Keratinocyte (primary cell): ENCODE results near the gene NUMBL.

Experiments
- EZH2 ChIP-seq: IDR thresholded peaks from one replicate; pipeline ENCODE4 v1.6.1; 2012; ENCODE audit warnings: inconsistent platforms, mild to moderate bottlenecking, low read length, moderate library complexity
- TF ChIP-seq, protein P1 (sequence below), 3 experiments: IDR thresholded peaks in 1 of 3; conservative IDR thresholded peaks in 1 of 3; optimal IDR thresholded peaks in 1 of 3; 2 replicates in 2 of 3; 3 replicates in 1 of 3; pipeline versions ENCODE3 to v1.5.1; 2011; ENCODE audit warnings: low read length in 3 of 3, mild to moderate bottlenecking in 3 of 3, moderate library complexity in 2 of 3, control low read depth in 1 of 3, inconsistent platforms in 1 of 3; ENCODE audit not compliant: insufficient read depth in 2 of 3; ENCODE audit errors: extremely low read depth in 1 of 3

DNA sequence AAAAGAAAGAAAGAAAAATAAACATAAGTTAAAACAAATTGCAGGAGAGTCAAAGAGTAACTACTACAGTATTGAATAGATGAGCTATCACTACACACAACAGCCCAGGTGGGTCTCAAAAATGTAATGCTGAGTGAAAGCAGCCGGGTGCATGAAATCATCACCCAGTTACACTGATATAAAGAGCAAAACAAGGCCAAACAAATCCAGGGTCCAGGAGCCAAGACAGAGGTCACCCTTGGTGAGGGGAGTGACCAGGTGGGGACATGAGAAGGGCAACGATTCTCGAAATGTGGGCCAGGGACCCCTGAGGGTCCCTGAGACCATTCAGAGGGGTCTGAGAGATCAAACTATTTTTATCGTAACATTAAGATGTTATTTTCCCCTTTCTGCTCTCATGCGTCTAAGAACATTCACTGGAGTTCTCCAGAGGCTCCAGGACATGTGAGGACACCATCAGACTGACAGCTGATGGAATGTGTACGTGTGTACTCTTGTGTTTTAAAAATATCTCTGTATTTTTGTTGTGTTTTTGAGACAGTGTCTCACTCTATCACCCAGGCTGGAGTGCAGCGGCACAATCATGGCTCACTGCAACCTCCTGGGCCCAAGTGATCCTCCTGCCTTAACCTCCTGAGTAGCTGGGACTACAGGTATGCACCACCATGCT, 15.6 kb upstream of the NUMBL start:
- TF ChIP-seq, protein P1, sequence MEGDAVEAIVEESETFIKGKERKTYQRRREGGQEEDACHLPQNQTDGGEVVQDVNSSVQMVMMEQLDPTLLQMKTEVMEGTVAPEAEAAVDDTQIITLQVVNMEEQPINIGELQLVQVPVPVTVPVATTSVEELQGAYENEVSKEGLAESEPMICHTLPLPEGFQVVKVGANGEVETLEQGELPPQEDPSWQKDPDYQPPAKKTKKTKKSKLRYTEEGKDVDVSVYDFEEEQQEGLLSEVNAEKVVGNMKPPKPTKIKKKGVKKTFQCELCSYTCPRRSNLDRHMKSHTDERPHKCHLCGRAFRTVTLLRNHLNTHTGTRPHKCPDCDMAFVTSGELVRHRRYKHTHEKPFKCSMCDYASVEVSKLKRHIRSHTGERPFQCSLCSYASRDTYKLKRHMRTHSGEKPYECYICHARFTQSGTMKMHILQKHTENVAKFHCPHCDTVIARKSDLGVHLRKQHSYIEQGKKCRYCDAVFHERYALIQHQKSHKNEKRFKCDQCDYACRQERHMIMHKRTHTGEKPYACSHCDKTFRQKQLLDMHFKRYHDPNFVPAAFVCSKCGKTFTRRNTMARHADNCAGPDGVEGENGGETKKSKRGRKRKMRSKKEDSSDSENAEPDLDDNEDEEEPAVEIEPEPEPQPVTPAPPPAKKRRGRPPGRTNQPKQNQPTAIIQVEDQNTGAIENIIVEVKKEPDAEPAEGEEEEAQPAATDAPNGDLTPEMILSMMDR (optimal IDR thresholded peaks at IDR 0.05 in 1 of 3, IDR thresholded peaks at IDR 0.05 in 1 of 3, conservative IDR thresholded peaks at IDR 0.05 in 1 of 3; ENCODE audit: extremely low read depth in 1 of 3, insufficient read depth in 2 of 3, low read length in 3 of 3): no peak
- TF ChIP-seq EZH2: no peak
